ENCODE data around the gene SUMO2. TPM values are rescaled to one million over a fixed set of nuclear protein-coding genes. Genes with fewer than 3 reads are reported as not detected.

The SUMO2 gene
- total and polyA plus RNA-seq, 2 of the 13 experiments (the other 11 are each of a cell fraction or from before 2014, with no cell fraction given): 337 to 553 TPM

GRCh38 chr17:75205037-75205792, 22.5 kb upstream of the SUMO2 start, which contains the start of gene NUP85 (continued):
- peak; percentile 22; the same call in 1 of the 2 replicates for TF ChIP-seq ZNF556 (CRISPR knock-in tag; IDR thresholded peaks at IDR 0.05; ENCODE audit: borderline replicate concordance)
- peak; percentile 99 for TF ChIP-seq YEATS2 (CRISPR knock-in tag; IDR thresholded peaks at IDR 0.05; ENCODE audit: borderline replicate concordance)
- TF ChIP-seq ZNF720 (CRISPR knock-in tag; IDR thresholded peaks at IDR 0.05): 0 out of 2 replicates have a peak, but pooled peaks have one; percentile 18
- peak; percentile 67; the same call in 1 of the 2 replicates for TF ChIP-seq ZBTB4 (CRISPR knock-in tag; IDR thresholded peaks at IDR 0.05; ENCODE audit: borderline replicate concordance)
- TF ChIP-seq PCBP1 (IDR thresholded peaks at IDR 0.05; ENCODE audit: borderline replicate concordance, low read depth, low read length): peak; percentile 84; the same call in 1 of the 2 replicates
- TF ChIP-seq ZNF263 (CRISPR knock-in tag; IDR thresholded peaks at IDR 0.05): peak; percentile 75
- peak; percentile 42; the same call in 1 of the 2 replicates for TF ChIP-seq NR1H2 (CRISPR knock-in tag; IDR thresholded peaks at IDR 0.05; ENCODE audit: borderline replicate concordance, low read depth)
- TF ChIP-seq SIN3A (IDR thresholded peaks at IDR 0.05; ENCODE audit: borderline replicate concordance, low read depth, low read length): peak; percentile 70
- no peak for TF ChIP-seq ZNF512 (CRISPR knock-in tag; IDR thresholded peaks at IDR 0.05)
- peak; percentile 77; the same call in 1 of the 2 replicates for TF ChIP-seq ZNF619 (CRISPR knock-in tag; IDR thresholded peaks at IDR 0.05)
- TF ChIP-seq ZNF251 (CRISPR knock-in tag; IDR thresholded peaks at IDR 0.05): peak; percentile 87; the same call in 1 of the 2 replicates
- TF ChIP-seq PLSCR1 (CRISPR knock-in tag; IDR thresholded peaks at IDR 0.05; ENCODE audit: borderline replicate concordance): no peak; the same call in 1 of the 2 replicates
- no peak for TF ChIP-seq ZBTB8A (CRISPR knock-in tag; IDR thresholded peaks at IDR 0.05; ENCODE audit: borderline replicate concordance, low read depth)
- TF ChIP-seq EZH2 (conservative IDR thresholded peaks at IDR 0.05; ENCODE audit: low read depth, low read length): no peak
- TF ChIP-seq GATAD2A (CRISPR knock-in tag; IDR thresholded peaks at IDR 0.05): no peak; the same call in 1 of the 2 replicates
- TF ChIP-seq GLI4 (CRISPR knock-in tag; IDR thresholded peaks at IDR 0.05; ENCODE audit: borderline replicate concordance): peak; percentile 82; the same call in 1 of the 2 replicates
- peak; percentile 90 for TF ChIP-seq POLR2AphosphoS5 (IDR thresholded peaks at IDR 0.05; ENCODE audit: low read depth, low read length)

Data from HepG2 (cell line).